KOPT-K1 (cell line): Measurements from ENCODE around the gene INTS7.
"Not testable (repeated sequence)": the region's sequence is repeated elsewhere in the genome, so short reads cannot be mapped to it uniquely, and the experiment has no call there.

ENCODE experiments used
- H3K27ac ChIP-seq: fragments of 200-600 bp; sonication (generic); 2 replicates; pipeline ENCODE4 v1.5.1; 2016; ENCODE audit warnings: antibody characterized with exemption, mild to moderate bottlenecking, low read depth, low read length; ENCODE audit not compliant: poor library complexity, severe bottlenecking
- H3K36me3 ChIP-seq: fragments of 200-600 bp; sonication (generic); 2 replicates; pipeline ENCODE4 v1.5.1; 2017; ENCODE audit warnings: antibody characterized with exemption, mild to moderate bottlenecking, low read length, moderate library complexity; ENCODE audit not compliant: insufficient read depth
- H3K9me3 ChIP-seq: fragments of 200-600 bp; sonication (generic); 2 replicates; pipeline ENCODE4 v1.5.1; 2017; ENCODE audit warnings: antibody characterized with exemption, low read length, mild to moderate bottlenecking; ENCODE audit not compliant: insufficient read depth, poor library complexity, severe bottlenecking

INTS7 gene

DNA sequence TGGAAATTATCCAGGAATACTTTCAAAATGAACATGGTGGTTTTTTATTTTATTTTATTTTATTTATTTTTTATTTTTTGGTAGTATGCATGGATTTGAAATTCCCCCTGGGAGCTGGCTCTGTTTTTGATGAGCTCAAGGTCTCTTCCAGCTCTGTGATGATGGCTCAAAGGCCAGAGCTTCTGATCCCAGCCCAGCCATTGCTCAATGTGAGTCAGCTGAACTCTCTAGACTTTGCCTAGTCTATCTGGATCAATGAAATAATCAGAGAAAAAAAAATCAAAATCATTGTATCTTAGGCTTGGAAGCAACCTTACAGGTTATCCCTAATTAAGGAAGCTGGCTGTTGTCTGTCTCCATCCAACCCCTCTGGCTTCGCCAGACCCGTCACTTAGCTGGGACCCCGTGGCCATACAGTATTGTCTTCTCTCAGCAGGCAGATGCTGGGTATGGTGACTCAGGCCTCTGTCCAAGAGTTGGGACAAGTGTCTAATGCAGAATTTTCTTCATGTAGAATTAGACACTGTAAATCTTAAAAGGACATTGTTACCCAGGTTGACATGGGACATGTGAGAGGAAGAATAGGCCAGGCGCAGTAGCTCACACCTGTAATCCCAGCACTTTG, 114.6 kb downstream of the INTS7 start:
- Histone ChIP-seq H3K27ac (no peak overlapping the region), H3K36me3 (no peaks in the 10 kb centered on the region)

GRCh38 chr1:211920141-211920572, 115.2 kb downstream of the INTS7 start:
- no peak overlapping the region for H3K27ac ChIP-seq
- H3K9me3 ChIP-seq = no peaks in the 10 kb centered on the region
- H3K36me3 ChIP-seq = no peaks in the 10 kb centered on the region

More for the DNA sequence above, 114.6 kb downstream of the INTS7 start:
- H3K9me3 ChIP-seq = no peaks in the 10 kb centered on the region

DNA sequence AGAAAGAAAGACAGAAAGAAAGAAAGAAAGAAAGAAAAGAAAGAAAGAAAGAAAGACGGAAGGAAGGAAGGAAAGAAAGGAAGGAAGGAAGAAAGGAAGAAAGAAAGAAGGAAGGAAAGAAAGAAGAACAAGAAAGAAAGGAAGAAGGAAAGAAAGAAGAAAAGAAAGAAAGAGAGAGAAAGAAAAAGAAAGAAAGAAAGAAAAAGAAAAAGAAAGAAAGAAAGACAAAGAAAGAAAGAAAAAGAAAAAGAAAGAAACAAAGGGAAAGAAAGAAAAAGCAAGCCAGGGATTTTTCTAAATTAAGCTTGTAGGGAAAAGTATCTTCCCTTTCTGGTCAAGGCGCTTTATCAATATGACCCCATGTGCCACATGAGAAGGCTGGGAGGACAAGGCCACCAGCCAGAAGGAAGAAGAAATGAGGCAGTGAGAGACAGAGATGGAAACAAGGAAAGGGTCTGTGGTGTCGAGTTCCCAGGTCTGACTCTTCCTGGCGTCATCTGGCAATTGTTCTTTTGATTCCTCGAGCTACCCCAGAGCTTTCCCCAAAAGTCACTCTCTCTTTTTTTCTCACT, 116.4 kb downstream of the INTS7 start:
- H3K36me3 ChIP-seq = no peaks in the 10 kb centered on the region
- no peaks in the 10 kb centered on the region for H3K9me3 ChIP-seq
- H3K27ac ChIP-seq = no peak overlapping the region

- not testable (repeated sequence) for H3K27ac ChIP-seq, H3K9me3 ChIP-seq, H3K36me3 ChIP-seq
Observed at GRCh38 chr1:211916458-211916857, 118.9 kb downstream of the INTS7 start.

- no peak overlapping the region for H3K27ac ChIP-seq
- H3K36me3 ChIP-seq = no peaks in the 10 kb centered on the region
- no peaks in the 10 kb centered on the region for H3K9me3 ChIP-seq
Observed at GRCh38 chr1:211915924-211916323, 119.4 kb downstream of the INTS7 start.

DNA sequence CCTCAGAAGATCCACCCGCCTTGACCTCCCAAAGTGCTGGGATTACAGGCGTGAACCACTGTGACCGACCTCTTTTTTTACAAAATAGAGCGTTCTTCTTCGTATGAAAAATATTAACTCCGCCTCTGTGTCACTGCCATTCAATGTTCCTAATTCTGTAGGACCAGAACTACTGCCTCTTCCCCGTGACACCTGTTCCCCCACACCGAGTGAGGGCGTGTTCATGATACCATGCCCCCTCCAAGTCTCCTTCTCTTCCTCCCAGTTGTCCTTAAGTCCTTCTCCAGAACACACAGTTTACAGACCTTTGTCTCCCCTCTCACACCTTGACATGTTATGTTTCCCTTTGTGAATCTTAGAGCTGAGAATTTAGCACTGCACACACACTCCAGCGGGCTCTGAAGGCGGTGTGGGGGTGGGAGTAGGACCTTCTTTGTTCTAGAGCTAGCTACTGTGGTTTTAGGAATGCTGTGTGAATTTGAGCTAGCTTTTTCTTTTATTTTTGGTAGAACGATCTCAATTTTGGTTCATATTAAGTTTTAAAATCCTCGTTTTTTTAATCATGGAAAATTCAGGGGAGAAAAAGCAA, 122.4 kb downstream of the INTS7 start:
- H3K9me3 ChIP-seq = no peaks in the 10 kb centered on the region
- no peak overlapping the region for H3K27ac ChIP-seq
- H3K36me3 ChIP-seq = no peaks in the 10 kb centered on the region

DNA sequence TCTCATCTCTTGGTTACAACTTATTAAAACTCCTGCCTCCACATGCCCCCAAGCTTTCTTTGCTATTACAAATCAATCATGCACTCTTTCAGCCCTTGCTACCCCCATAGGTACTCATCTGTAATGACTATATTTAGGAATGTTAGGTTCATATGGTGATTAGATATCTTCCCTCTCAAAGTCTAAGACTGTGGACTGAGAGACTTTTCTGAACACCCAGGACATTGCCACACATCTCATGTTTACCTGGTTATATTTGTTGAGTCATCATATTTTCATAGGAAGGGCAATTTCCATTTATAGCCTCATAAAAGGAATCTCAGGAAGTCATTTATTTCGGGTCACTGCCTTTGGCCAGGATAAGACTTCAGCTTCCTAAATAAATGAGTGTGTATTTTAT, 123.3 kb downstream of the INTS7 start:
- Histone ChIP-seq H3K9me3 (no peaks in the 10 kb centered on the region), H3K27ac (no peak overlapping the region), H3K36me3 (no peaks in the 10 kb centered on the region)

GRCh38 chr1:211910913-211911485, 124.4 kb downstream of the INTS7 start:
- H3K36me3 ChIP-seq = no peaks in the 10 kb centered on the region
- H3K27ac ChIP-seq = no peak overlapping the region
- no peaks in the 10 kb centered on the region for H3K9me3 ChIP-seq

GRCh38 chr1:211910113-211910884, 125.1 kb downstream of the INTS7 start:
- Histone ChIP-seq H3K9me3 (no peaks in the 10 kb centered on the region), H3K27ac (no peak overlapping the region), H3K36me3 (no peaks in the 10 kb centered on the region)

DNA sequence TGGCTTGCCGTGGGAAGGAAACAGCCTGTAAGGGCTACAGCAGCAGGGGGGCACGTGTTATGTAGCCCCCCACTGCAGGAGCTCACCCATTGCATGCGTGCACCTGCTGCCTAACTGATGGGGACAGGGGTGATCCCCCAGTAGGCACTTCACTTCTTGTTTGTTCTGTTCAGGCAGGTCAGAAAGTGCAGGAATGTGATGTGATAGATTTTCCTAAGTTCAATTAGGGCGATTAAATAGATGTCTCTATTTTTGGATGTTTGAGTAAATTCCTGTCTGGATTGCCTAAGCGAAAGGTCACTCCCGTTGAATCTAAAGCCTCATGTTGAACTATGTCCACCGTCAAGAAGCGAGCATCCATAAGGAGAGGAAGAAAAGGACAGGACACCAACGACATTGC, 126.0 kb downstream of the INTS7 start:
- Histone ChIP-seq H3K36me3 (no peaks in the 10 kb centered on the region), H3K9me3 (no peaks in the 10 kb centered on the region), H3K27ac (no peak overlapping the region)

GRCh38 chr1:211908951-211909350, 126.4 kb downstream of the INTS7 start:
- no peak overlapping the region for H3K27ac ChIP-seq
- H3K9me3 ChIP-seq = no peaks in the 10 kb centered on the region
- no peaks in the 10 kb centered on the region for H3K36me3 ChIP-seq

GRCh38 chr1:211908453-211908852, 126.9 kb downstream of the INTS7 start:
- no peak overlapping the region for H3K27ac ChIP-seq
- no peaks in the 10 kb centered on the region for H3K36me3 ChIP-seq
- H3K9me3 ChIP-seq = no peaks in the 10 kb centered on the region

GRCh38 chr1:211903490-211904245, 131.7 kb downstream of the INTS7 start:
- Histone ChIP-seq H3K36me3 (no peaks in the 10 kb centered on the region), H3K9me3 (peaks cover 30% of the 10 kb centered on the region)

DNA sequence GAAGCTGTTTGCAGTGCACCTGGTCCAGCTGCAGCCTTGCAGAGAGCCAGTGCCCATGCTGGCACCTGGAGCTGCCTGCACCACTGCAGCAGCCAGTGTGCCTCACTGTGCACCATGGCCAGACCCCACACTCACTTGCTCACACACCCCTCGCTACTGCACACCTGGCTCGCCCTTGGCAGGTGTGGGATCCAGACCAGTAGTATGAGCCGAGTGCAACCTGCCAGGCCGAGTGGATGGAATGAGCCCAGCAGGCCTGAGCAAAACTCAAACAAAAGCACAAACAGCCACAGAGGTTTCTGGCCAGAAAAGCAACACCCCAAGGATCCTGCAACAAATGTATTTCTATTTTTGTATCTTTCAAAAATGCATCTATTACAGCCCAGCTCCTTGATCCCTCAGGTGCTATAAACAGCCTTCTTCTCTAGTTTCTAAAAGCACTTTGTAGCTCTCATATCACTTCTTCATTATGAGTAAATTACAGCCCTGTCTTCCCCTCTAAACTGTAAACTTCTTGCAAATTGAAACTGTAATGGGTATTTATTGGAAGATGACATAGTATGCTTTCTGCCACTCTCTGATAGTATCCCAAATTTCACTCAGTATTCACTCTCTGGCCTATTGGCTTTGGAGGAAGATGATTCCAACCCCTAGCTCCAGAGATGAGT, 132.6 kb downstream of the INTS7 start:
- no peaks in the 10 kb centered on the region for H3K36me3 ChIP-seq
- no peak overlapping the region for H3K27ac ChIP-seq
- peaks cover 30% of the 10 kb centered on the region for H3K9me3 ChIP-seq

More at GRCh38 chr1:211903490-211904245, 131.7 kb downstream of the INTS7 start:
- H3K27ac ChIP-seq = no peak overlapping the region
